ENCODE measurements around the gene DCAF6.

- no peak for TF ChIP-seq CTCF (conservative IDR thresholded peaks at IDR 0.05; ENCODE audit: low read length)
- TF ChIP-seq EZH2phosphoT487 (IDR thresholded peaks at IDR 0.05; ENCODE audit: borderline replicate concordance, low read depth, low read length) = no peak
Measured at GRCh38 chr1:168110896-168111545, 174.5 kb downstream of the DCAF6 start.
